ENCODE data around the gene HSD11B2. TPM values are rescaled to one million over a fixed set of nuclear protein-coding genes. Genes with fewer than 3 reads are reported as not detected.

The HSD11B2 gene
- total and polyA plus RNA-seq, 2 of the 4 experiments (the other 2 are of a cell fraction) = 0.26 TPM; not detected in 1

DNA sequence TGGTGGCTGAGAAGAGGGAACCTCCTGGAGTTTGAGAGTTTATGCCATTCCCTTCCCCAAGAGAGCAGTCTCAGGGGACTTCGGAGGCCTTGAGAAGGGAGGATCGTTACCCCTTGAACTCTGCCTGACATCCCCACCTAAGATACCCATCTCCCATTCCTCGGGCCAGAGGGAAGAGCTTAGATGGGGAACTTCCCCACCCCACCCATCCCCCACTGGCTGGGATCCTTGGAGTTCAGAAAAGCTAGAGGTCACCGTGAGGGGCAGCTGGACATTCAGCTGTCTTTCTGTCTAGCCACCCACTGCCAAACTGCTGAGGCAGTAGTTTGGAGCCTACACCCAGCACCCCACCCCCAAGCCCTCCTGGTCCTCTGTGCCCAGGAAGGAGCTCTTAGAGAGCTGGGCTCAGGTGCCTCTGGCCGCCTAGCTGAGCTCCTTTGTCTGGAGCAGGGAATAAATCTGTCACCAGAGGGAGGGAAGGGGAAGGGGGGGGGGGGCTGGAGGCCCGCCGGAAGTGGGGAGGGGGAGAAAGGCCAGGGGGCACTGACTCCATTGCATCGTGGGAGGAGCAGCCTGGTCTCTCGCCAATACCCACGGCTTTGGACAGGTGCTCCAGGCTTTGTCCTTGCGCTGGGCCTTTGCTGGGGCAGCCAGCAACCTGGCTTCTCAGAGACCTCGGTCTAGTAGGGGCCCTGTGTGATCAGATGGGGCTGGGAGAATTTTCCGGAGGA is 1.0 kb downstream of the HSD11B2 start:
- TF ChIP-seq SMC3 (IDR thresholded peaks at IDR 0.05; ENCODE audit: low read depth, low read length) (no peak), MXI1 (IDR thresholded peaks at IDR 0.05; ENCODE audit: borderline replicate concordance, low read depth, low read length) (no peak), MAZ (IDR thresholded peaks at IDR 0.05; ENCODE audit: borderline replicate concordance, low read depth, low read length) (no peak), RAD21 (IDR thresholded peaks at IDR 0.05; ENCODE audit: low read length) (no peak), RFX5 (IDR thresholded peaks at IDR 0.05; ENCODE audit: low read depth, low read length) (no peak), MAFK (IDR thresholded peaks at IDR 0.05; ENCODE audit: low read depth, low read length) (no peak), FOS (IDR thresholded peaks at IDR 0.05; ENCODE audit: low read depth, low read length) (no peak), CHD1 (IDR thresholded peaks at IDR 0.05; ENCODE audit: low read depth, low read length) (no peak)
- H3K4me2 ChIP-seq (ENCODE audit: low read depth, low read length) = peak overlapping the region; percentile 81
- H3K56ac ChIP-seq (ENCODE audit: extremely low read depth, insufficient read depth, low read length) = no peak overlapping the region
- DNase-seq (no peak), ATAC-seq (ENCODE audit: low read depth) (no peak)
- H2AFZ ChIP-seq (replicated peaks; ENCODE audit: low read length, poor library complexity) = peak overlapping the region; percentile 87
- no peaks in the 10 kb centered on the region for H3K79me1 ChIP-seq (ENCODE audit: low read depth in 1 of 2, low read length in 2 of 2)
- 0 out of 2 replicates have a peak overlapping the region, but pooled peaks have one; percentile 35 for H2AK5ac ChIP-seq (ENCODE audit: low read depth, low read length)
- peak overlapping the region; percentile 42; the same call in 1 of the 2 replicates for H3K4me3 ChIP-seq (ENCODE audit: insufficient read depth, low read depth, low read length)
- H3K27me3 ChIP-seq (ENCODE audit: control insufficient read depth, insufficient read depth, low read length) = peaks cover 29% of the 10 kb centered on the region
- dilution Hi-C loops (cut with HindIII; ENCODE audit: low sequenced_read_pairs, unreplicated experiment) (no loop called here), in situ Hi-C loops (cut with MboI; ENCODE audit: low sequenced_read_pairs) (no loop called here), intact Hi-C loops (cut with micrococcal nuclease) (no loop called here)
- H4K8ac ChIP-seq (ENCODE audit: low read depth in 2 of 2, low read length in 2 of 2) = no peak overlapping the region
- POLR2A ChIA-PET (ENCODE audit: unreplicated experiment) = interaction anchor here (0.6 kb wide), 1 partner anchor 9 kb away, joined by 3 read pairs; no protein-coding TSS in a partner anchor
- peaks cover 8% of the 10 kb centered on the region; the same call in 1 of the 2 replicates for H3K36me3 ChIP-seq (ENCODE audit: control insufficient read depth, insufficient read depth, low read length)
- H3K4me1 ChIP-seq (ENCODE audit: control insufficient read depth, insufficient read depth, low read length) = peaks cover 5% of the 10 kb centered on the region; the same call in 1 of the 2 replicates
- H2AK9ac ChIP-seq (replicated peaks; ENCODE audit: low read depth, low read length, poor library complexity) = peak overlapping the region; percentile 28
- no peak overlapping the region for H4K5ac ChIP-seq (ENCODE audit: low read depth, low read length)
- CTCF ChIA-PET = no interaction called here
- no peak overlapping the region for H2BK15ac ChIP-seq (ENCODE audit: low read depth, low read length)
- H4K20me1 ChIP-seq (ENCODE audit: insufficient read depth, low read length) = peaks cover 12% of the 10 kb centered on the region; the same call in 1 of the 2 replicates
- H4K91ac ChIP-seq (ENCODE audit: insufficient read depth, low read depth, low read length) = no peak overlapping the region
- no peak overlapping the region for H2BK5ac ChIP-seq (ENCODE audit: low read depth, low read length, poor library complexity, severe bottlenecking)
- H3K14ac ChIP-seq (replicated peaks; ENCODE audit: low read depth, low read length) = no peak overlapping the region
- 45% methylated on average over 2 of the region's 13 CpGs; no CpG with 5 or more reads in 1 of the 2 experiments for WGBS, 2 experiments (ENCODE audit: extremely low coverage in 2 of 2, insufficient read length in 1 of 2)
- no peak overlapping the region for H2BK120ac ChIP-seq (ENCODE audit: low read depth, low read length)
- no peak overlapping the region for H3K27ac ChIP-seq (ENCODE audit: insufficient read depth, low read length)
- no TSS peak for BruUV-seq (replicated peaks)
- H3K4ac ChIP-seq (ENCODE audit: low read depth, low read length) = no peak overlapping the region
- H3K23ac ChIP-seq (ENCODE audit: low read depth, low read length) = peak overlapping the region; percentile 24; the same call in 1 of the 2 replicates
- H3K9me1 ChIP-seq (ENCODE audit: insufficient read depth, low read length) = peaks cover 3% of the 10 kb centered on the region; the same call in 1 of the 2 replicates
- no peaks in the 10 kb centered on the region for H3K9me3 ChIP-seq (ENCODE audit: control insufficient read depth, insufficient read depth, low read length)
- no peak overlapping the region for H3K9ac ChIP-seq (ENCODE audit: low read depth, low read length)
- no peak overlapping the region for H3K18ac ChIP-seq (ENCODE audit: low read depth, low read length)
- no peak overlapping the region for H2BK20ac ChIP-seq (ENCODE audit: low read depth, low read length)

All from IMR-90 (cell line).